ENCODE results near the gene ACD.

- TF ChIP-seq CTCF (IDR thresholded peaks at IDR 0.05) (no peak), EP300 (IDR thresholded peaks at IDR 0.05) (no peak)
Measured at GRCh38 chr16:67664871-67665270, 4.8 kb upstream of the ACD start.

All from gastroesophageal sphincter (tissue), 3 donors.